Activated CD8-positive, alpha-beta memory T cell treated with anti-CD3 and anti-CD28 coated beads for 1 hour (primary cell): ENCODE measurements around the gene PBX3.

ENCODE experiments used
- DNase-seq, 2 donors: peaks; one replicate each; pipeline ENCODE4 v3.0.0-alpha.2; 2020; ENCODE audit warnings: low read depth in 1 of 2; ENCODE audit errors: extremely low read depth in 1 of 2

Gene PBX3

GRCh38 chr9:125932012-125932411 is 184.8 kb downstream of the PBX3 start:
- no peak for DNase-seq

DNA sequence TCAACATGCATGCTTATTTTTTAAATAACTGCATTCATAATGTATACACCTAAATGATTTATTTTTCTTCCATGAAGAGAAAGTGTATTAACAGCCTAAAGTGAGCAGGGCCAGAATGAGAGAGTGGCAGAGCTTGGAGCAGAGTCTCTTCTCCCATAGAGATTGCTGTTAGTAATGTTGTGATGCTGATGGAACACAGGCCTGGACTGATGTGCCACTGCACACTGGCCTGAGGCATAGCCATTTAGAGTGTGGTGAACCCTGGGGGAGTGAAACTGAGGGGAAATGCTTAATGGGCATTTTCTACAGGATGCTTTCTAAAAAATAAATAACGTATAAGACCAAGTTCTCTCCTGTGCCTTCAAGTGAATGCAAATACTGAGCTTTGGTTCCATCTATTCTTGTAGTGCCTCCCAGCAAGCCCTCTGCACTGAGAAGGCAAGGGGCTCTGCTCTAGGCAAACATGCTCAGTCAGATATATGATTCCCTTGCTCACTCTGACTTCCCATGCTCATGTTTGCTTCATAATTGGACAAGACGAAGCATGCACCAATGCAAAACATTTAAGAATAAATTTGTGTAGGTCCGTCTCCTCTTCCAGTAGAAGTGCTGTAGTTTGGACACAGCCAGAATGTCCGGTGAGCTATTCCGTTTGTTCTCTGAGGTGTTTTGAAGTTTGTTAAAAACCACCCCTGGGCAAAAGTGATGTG is 185.7 kb downstream of the PBX3 start:
- no peak for DNase-seq

GRCh38 chr9:125942125-125942524 is 195.0 kb downstream of the PBX3 start:
- DNase-seq: no peak

DNA sequence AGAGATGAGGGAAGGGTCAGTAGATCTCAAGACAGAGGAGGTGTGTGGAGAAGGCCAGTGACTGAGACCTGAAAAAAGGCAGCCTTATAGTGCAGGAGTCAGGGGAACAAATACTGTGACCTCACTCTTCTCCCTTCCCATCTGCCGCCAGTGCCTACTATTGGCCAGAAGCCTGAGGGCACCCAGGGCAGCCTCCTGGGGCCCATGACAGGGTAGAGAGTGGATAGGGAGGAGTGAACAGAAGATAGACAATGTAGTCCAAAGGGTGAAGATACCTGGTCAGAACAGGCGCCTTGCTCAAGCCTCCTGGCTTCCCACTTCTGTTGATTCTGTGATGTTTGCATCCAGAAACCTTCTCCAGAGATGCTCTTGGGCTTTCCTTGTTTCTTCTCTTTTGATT is 196.7 kb downstream of the PBX3 start:
- no peak for DNase-seq

GRCh38 chr9:125946397-125946796 is 199.2 kb downstream of the PBX3 start:
- no peak for DNase-seq

- no peak for DNase-seq
Measured at GRCh38 chr9:125948887-125949596, 201.9 kb downstream of the PBX3 start.

GRCh38 chr9:125949703-125950460 is 202.7 kb downstream of the PBX3 start:
- no peak for DNase-seq

GRCh38 chr9:125950880-125951471 is 203.8 kb downstream of the PBX3 start:
- DNase-seq: no peak

DNA sequence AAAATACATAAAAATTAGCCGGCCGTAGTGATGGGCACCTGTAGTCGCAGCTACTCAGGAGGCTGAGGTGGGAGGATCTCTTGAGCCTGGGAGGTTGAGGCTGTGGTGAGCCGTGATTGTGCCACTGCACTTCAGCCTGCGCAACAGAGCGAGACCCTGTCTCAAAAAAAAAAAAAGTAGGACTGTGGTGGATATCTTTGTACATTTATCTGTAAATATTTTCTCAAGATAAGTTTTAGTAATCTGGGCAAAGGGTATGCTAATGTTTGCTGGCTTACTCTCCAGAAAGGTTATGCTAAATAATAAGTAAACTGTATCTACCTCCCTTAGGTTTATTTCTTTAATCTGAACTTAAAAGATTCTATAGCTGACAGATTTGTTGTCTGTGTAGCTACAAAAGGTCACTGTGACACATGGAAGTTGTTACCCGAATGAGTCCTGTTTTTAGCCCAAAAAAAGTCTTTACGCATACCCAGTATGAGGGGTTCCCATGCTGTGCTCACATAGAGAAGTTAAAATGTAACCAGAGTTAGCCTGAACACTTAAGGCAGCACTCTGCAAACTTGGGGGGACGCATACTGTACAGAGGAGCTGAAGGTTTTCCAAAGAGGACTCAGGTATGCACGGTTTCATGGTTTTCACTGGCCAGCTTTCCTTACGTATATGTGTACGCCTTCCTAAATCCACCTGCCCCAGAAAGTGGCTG is 206.3 kb downstream of the PBX3 start:
- DNase-seq: no peak

- no peak for DNase-seq
Measured at GRCh38 chr9:125956102-125956501, 208.9 kb downstream of the PBX3 start.

- DNase-seq: no peak
Measured at GRCh38 chr9:125959315-125959714, 212.1 kb downstream of the PBX3 start.

GRCh38 chr9:125959951-125960619 is 212.9 kb downstream of the PBX3 start:
- no peak for DNase-seq

DNA sequence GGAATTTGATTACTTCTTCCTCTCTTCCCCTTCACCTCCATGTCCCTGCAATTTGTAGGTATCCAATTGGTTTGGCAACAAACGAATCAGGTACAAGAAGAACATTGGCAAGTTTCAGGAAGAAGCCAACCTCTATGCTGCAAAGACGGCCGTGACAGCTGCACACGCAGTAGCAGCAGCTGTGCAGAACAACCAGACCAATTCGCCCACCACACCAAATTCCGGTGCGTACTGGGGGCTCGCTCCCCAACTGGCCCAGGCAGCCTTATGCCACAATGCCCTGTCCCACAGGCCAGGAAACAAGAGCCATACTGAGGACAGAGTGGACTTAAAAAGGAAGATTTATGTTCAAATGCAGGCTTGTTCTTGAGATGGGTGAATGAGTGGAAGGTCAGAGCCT is 213.5 kb downstream of the PBX3 start:
- no peak for DNase-seq

- DNase-seq: no peak
Measured at GRCh38 chr9:125961072-125961471, 213.9 kb downstream of the PBX3 start.

GRCh38 chr9:125963932-125964331 is 216.8 kb downstream of the PBX3 start:
- no peak for DNase-seq

- no peak for DNase-seq
Measured at GRCh38 chr9:125964702-125965225, 217.6 kb downstream of the PBX3 start.

DNA sequence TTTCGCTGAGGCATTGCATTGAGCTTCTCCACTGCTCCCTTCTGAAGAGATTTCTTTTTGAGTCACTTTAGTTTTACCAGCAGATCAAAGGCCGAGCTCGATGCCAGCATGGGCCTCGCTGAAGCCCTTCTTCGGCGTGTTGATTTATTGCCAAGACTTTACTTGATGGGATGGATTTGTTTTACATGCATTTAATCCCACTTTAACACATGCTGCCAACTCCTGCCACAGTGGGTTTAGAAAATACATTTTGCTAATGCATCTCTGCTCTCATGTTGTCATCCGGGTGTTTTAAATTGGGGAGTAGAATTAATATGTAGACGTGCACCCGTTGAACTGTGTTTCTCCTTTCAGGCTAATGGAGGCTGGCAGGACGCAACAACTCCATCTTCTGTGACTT is 218.3 kb downstream of the PBX3 start:
- no peak for DNase-seq

DNA sequence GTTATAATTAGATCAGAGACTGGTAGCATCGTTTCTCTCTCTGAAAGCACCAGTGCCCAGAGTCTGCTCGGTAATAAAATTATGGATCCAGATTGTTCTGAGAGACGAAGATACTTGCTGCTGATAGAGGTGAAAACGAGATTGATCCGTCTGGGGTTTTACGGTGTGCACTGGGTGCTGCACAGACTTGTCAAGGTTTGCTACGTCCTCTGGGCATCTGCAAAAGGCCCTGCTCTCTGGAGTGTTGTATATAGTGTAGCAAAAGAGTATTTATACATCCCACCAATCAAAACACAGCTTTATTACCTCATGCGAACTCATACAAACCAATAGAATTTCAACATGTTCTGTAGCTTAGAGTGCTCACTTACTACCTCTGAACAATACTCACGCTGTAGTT is 219.3 kb downstream of the PBX3 start:
- DNase-seq: no peak

GRCh38 chr9:125966959-125967711 is 220.0 kb downstream of the PBX3 start:
- no peak for DNase-seq
